Stimulated activated effector memory CD8-positive, alpha-beta T cell treated with anti-CD3 and anti-CD28 coated beads, Interleukin-12 subunit alpha, Interleukin-12 subunit beta, amount 100 ng/mL, for 72 hours (primary cell): ENCODE results near the gene TEX19.
"Not testable (repeated sequence)": the region's sequence is repeated elsewhere in the genome, so short reads cannot be mapped to it uniquely, and the experiment has no call there.

Experiments
- ATAC-seq: fragments of 150-1000 bp; cut with Tn5 transposase; 2 replicates; pipeline ENCODE4 v1.10.0; 2021
- DNase-seq, 2 donors: peaks; one replicate each; pipeline ENCODE4 v3.0.0; 2021 to 2022; ENCODE audit warnings: low spot score in 2 of 2
- H3K27ac Mint-ChIP-seq: one replicate; pipeline ENCODE4 v1.8.0; 2022; ENCODE audit warnings: mild to moderate bottlenecking, mixed read lengths
- H3K36me3 Mint-ChIP-seq: one replicate; pipeline ENCODE4 v1.8.0; 2022; ENCODE audit warnings: mild to moderate bottlenecking, mixed read lengths
- H3K4me1 Mint-ChIP-seq: one replicate; pipeline ENCODE4 v1.8.0; 2022; ENCODE audit warnings: mixed read lengths
- H3K4me3 Mint-ChIP-seq: one replicate; pipeline ENCODE4 v1.8.0; 2022; ENCODE audit warnings: mild to moderate bottlenecking, mixed read lengths
- H3K9me3 Mint-ChIP-seq: one replicate; pipeline ENCODE4 v1.8.0; 2022; ENCODE audit warnings: mixed read lengths

TEX19 gene

DNA sequence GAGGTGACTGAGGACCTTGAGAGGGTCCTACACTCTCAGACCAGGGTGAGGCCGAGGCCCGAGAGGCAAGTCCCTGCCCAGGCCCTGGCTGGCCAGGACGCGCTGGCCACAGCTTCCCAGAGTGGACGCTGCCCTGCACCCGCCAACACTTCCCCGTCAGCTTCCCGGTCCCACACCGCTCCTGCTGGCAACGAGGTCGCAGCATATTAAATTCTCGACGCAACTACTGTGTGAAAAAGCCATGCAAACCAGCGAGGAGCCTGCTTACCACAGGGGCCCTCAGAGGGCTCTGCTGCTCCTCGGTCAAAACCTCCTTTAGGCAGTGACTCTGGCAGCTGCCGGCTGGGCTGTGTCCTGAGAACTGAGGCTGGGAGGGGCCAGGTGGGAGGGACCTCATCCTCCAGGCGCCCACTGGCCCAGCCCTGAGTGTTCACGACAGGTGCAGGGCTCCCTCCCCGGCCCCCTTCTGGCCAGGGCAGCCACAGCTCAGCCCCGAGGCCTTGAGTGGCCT, 2.1 kb upstream of the TEX19 start:
- ATAC-seq (no peak), DNase-seq (no peak)
- H3K4me1 Mint-ChIP-seq = peaks cover 14% of the 10 kb centered on the region
- H3K9me3 Mint-ChIP-seq = no peaks in the 10 kb centered on the region
- H3K4me3 Mint-ChIP-seq = no peak overlapping the region
- no peak overlapping the region for H3K27ac Mint-ChIP-seq
- peaks cover 5% of the 10 kb centered on the region for H3K36me3 Mint-ChIP-seq

DNA sequence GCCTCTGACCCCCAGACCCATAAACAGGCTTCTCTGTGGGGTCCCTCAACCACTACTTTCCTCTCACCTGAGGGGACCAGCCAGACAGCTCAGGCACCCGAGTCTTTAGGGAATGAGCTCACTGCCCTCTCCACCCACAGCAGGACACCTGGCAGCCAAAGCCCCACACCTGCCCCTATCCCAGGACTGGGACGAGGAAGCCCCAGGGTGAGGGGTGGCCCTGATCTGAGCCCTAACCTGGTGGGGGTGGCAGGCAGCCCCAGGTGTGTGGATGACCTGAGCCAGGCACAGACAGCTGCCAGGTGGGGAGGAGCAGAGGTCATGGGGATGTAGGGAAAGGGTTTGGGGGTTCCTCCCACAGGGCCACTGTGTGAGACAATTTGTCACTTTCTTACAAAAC, 1.7 kb upstream of the TEX19 start:
- no peaks in the 10 kb centered on the region for H3K9me3 Mint-ChIP-seq
- no peak overlapping the region for H3K27ac Mint-ChIP-seq
- H3K4me1 Mint-ChIP-seq = peaks cover 9% of the 10 kb centered on the region
- H3K4me3 Mint-ChIP-seq = no peak overlapping the region
- H3K36me3 Mint-ChIP-seq = peaks cover 6% of the 10 kb centered on the region
- no peak for DNase-seq
- ATAC-seq = no peak

DNA sequence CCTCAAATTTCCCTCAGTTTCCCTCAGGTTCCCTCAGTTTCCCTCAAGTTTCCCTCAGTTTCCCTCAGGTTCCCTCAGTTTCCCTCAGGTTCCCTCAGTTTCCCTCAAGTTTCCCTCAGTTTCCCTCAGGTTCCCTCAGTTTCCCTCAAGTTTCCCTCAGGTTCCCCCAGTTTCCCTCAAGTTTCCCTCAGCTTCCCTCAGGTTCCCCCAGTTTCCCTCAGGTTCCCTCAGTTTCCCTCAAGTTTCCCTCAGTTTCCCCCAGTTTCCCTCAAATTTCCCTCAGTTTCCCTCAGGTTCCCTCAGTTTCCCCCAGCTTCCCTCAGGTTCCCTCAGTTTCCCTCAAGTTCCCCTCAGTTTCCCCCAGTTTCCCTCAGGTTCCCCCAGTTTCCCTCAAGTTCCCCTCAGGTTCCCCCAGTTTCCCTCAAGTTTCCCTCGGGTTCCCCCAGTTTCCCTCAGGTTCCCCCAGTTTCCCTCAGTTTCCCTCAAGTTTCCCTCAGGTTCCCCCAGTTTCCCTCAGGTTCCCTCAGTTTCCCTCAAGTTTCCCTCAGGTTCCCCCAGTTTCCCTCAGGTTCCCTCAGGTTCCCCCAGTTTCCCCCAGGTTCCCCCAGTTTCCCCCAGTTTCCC, 516 bp downstream of the TEX19 start:
- H3K9me3 Mint-ChIP-seq, ATAC-seq, H3K4me1 Mint-ChIP-seq, H3K4me3 Mint-ChIP-seq, H3K27ac Mint-ChIP-seq, H3K36me3 Mint-ChIP-seq, DNase-seq: not testable (repeated sequence)

DNA sequence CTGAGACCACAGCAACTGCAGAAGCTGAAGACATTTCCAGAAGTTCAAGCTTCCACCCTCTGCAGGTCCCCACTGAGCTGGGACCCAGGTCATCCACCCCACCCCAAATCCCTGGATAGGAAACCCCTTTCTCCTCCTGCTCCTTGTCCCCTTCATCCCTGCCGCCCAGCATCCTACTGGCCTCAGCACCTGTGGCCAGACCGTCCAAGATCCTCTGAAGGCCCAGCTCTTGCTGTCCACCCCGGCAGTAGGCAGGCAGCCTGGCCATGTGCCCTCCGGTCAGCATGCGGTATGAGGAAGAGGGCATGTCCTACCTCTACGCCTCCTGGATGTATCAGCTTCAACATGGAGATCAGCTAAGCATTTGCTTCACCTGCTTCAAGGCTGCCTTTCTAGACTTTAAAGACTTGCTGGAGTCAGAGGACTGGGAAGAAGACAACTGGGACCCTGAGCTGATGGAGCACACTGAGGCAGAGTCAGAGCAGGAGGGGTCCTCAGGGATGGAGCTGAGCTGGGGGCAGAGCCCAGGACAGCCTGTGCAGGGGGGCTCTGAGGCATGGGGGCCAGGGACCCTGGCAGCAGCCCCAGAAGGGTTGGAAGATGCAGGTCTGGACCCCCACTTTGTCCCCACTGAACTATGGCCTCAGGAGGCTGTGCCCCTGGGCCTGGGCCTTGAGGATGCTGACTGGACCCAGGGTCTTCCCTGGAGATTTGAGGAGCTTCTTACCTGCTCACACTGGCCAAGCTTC, 3.0 kb downstream of the TEX19 start:
- Mint-ChIP-seq H3K27ac (peak overlapping the region; percentile 76), H3K4me1 (peaks cover 9% of the 10 kb centered on the region), H3K9me3 (no peaks in the 10 kb centered on the region), H3K36me3 (peaks cover 6% of the 10 kb centered on the region), H3K4me3 (no peak overlapping the region)
- DNase-seq (no peak), ATAC-seq (peak; percentile 31)

DNA sequence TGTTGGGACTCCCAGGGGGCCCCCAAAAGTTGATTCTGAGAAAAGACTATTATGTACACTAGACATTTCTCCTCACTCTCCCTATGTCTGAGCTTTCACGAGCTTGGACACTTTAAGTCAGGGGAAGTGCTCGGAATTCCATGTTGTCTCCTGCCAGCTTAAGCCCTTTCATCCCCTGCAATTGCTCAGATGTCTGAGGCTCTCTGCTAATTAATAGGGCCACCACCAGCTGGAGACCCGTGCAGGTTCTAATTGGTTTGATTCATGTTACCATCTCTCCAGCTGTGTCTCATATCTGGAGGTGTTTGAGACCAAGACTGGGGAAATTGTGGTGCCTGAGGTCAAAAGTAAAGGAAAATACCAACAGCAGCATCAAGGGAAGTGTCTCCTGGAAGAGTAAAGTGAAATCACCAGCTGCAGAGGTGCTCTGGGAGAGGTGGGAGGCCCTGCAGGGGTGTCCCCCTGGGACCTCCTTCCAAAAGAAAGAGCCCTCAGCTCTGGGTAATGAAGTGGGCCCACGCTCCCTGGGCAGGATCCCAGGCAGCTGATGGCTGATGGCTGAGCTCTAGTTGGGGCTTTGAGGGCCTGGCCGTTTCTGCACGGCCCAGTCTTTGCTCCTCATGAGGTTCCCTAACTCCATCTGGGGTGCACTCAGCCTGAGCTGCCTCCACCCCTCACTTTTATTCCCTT, 6.7 kb downstream of the TEX19 start:
- H3K36me3 Mint-ChIP-seq = peaks cover 6% of the 10 kb centered on the region
- H3K9me3 Mint-ChIP-seq = no peaks in the 10 kb centered on the region
- peaks cover 4% of the 10 kb centered on the region for H3K4me1 Mint-ChIP-seq
- no peak overlapping the region for H3K4me3 Mint-ChIP-seq
- ATAC-seq = no peak
- no peak for DNase-seq
- H3K27ac Mint-ChIP-seq = no peak overlapping the region

DNA sequence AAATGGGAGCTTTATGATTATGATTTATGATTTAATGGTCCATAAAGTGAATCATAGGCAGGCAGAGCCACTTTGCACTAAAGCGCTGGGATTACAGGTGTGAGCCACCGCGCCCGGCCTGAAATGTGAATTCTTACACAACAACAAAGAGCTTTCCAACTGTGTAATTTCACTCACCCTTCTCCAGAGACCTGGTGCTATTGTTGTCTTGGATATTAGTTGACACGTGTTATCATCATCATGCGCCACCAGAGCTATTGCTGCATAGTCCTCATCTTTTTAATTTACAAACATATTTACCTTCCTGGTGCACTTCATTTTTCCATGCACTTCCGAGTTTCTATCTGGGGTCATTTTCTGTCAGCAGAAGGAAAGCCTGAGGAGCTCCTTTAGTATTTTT, 7.7 kb downstream of the TEX19 start:
- ATAC-seq = no peak
- no peak for DNase-seq
- Mint-ChIP-seq H3K9me3 (no peaks in the 10 kb centered on the region), H3K27ac (no peak overlapping the region), H3K36me3 (peaks cover 3% of the 10 kb centered on the region), H3K4me3 (no peak overlapping the region), H3K4me1 (peaks cover 9% of the 10 kb centered on the region)

DNA sequence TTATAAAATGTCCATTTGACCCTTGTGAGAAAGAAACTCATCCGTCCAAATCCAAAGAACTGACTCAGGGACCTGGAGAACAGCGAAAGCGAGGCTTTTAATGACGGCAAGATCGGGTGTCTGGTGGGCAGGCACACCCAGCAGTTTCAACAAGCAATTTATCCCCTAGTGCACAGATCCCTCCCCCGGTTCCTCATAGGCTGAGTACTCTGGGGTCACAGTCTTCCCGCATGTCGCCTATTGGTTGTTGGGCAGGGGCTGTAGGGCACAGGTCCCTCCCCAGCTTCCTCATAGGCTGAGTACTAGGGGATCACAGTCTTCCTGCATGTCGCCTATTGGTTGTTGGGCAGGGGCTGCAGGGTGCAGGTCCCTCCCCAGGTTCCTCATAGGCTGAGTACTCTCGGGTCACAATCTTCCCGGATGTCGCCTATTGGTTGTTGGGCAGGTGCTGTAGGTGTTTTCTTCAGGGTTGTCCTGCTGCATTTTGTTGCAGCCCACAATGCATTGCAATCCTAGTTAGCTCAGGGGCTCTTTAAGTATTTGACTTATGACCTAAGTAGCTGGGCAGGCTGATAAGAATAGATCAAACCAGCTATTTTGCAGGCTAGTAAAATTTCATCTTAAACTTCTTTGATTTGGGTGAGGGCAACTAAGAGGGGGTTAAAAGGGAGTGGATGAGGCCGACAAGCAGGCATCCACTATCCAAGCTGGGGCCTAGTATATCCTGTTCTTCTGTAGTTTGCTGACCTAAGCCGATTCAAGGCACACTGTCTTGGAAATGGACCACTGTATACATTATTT, 8.9 kb downstream of the TEX19 start:
- Mint-ChIP-seq H3K9me3 (no peaks in the 10 kb centered on the region), H3K4me3 (no peak overlapping the region), H3K36me3 (no peaks in the 10 kb centered on the region), H3K27ac (no peak overlapping the region), H3K4me1 (peaks cover 14% of the 10 kb centered on the region)
- DNase-seq (no peak), ATAC-seq (peak; percentile 45)

DNA sequence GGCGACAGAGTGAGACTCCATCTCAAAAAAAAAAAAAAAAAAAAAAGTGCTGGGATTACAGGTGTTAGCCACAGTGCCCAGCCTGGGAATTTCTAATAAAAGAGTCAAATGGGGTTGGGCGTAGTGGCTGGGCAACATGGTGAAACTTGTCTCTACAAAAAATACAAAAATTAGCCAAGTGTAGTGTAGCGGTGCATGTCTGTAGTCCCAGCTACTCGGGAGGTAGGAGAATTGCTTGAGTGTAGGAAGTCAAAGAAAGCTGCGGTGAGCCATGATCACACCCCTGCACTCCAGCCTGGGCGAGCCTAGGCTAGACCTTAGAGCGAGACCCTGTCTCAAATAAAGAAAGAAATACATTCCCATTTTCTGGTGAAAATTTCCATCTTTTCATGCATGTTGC, 10.2 kb downstream of the TEX19 start:
- DNase-seq (no peak), ATAC-seq (no peak)
- peaks cover 17% of the 10 kb centered on the region for H3K4me1 Mint-ChIP-seq
- H3K27ac Mint-ChIP-seq = no peak overlapping the region
- no peaks in the 10 kb centered on the region for H3K9me3 Mint-ChIP-seq
- H3K36me3 Mint-ChIP-seq = no peaks in the 10 kb centered on the region
- H3K4me3 Mint-ChIP-seq = no peak overlapping the region

DNA sequence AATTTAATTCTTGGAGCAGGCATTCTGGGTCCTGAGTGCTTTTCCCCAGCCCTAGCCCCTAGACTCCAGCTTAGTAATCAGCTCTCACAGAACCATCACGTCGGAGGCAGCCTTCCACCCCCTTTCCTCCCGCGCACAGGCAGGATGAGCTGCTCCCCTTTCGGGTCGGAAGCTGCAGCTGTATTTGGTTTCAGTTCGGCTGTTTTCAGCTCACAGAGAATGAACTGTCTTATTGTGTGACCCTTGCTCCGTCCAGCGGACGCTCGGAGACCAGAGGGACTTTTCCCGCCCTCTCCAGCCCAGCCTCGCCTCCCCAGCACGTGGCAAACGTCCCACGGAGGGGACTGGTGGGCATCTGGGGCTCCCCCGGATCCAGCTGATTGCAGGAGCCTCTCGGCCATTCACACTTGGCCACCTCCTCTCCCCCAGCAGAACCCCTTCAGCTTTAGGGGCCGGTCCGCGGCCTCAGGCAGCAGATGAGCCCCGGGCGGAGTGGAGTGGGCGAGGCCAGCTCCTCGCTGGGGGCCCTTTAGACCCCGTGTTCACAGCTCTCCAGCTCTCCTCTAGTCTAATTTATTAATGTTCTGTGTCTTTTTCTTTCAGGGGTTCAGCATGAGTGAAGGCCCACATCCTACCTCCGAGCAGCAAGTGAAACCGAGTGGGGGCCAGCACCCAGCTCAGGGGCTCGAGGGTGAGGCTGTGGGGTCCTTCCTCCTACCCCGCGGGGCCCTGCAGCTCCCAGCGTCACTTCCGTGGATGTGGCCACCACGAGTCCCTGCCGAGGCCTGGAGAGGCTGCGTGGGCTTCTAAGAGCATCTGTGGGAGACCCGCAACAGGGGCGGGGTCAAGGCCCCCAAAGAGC, 11.7 kb downstream of the TEX19 start:
- Mint-ChIP-seq H3K27ac (no peak overlapping the region), H3K9me3 (no peaks in the 10 kb centered on the region), H3K4me1 (peaks cover 17% of the 10 kb centered on the region), H3K36me3 (no peaks in the 10 kb centered on the region), H3K4me3 (peak overlapping the region; percentile 68)
- DNase-seq (no peak), ATAC-seq (peak; percentile 39)

DNA sequence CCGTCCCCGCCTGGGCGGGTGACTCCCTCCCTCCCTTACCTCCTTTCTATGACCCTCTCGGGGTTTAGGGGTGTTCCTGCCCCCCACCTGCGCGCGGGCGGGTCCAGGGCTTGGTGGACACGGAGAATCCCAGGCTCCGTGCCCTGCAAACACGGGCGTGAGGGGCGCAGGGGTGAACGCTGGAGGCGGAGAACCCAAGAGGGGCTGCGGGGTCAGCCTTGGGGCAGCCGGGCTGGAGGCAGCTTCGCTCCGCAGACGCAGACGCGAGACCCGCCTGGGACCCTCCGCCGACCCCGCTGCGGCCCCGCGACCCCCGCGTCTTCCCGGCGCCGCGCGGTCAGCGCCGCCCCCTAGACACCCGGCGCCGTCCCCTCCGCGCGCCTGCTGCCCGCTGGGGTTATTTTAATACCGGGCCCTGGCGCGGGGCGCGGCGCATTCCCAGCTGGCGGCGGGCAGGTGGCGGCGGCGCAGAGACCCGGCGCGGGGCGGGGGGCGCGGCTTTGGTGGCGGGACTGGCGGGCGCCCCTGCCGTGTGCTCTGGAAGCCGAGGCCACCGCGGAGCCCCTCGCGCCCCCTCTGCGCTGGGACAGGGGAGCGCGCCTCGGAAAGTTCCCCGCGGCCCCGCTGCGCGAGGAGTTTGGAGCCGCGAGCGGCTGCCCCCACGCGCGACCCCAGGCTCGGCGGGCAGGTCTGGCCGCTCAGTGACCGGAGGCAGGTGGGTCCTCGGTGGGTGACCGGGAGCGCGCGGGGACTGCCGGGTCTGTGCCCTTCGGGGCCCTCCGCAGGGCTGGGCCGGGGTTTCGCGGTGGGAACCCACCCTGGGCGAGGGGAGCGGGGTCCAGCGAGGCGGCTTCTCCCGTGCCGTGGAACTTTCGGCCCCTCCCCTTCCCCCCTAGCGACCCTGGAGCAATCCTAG, 12.5 kb downstream of the TEX19 start, which contains the start of gene UTS2R:
Gene UTS2R, plus strand, starts transcription at position 433 of the 916 bp plus-strand sequence. CDS start 2,560 bp downstream, outside the sequence.
- H3K4me1 Mint-ChIP-seq = peaks cover 17% of the 10 kb centered on the region
- peak within 1 kb of the TSS; percentile 68 for H3K4me3 Mint-ChIP-seq
- H3K9me3 Mint-ChIP-seq = no peaks in the 10 kb centered on the region
- H3K27ac Mint-ChIP-seq = no peak within 1 kb of the TSS
- no peaks in the 10 kb centered on the region for H3K36me3 Mint-ChIP-seq
- DNase-seq (no peak), ATAC-seq (no peak)

DNA sequence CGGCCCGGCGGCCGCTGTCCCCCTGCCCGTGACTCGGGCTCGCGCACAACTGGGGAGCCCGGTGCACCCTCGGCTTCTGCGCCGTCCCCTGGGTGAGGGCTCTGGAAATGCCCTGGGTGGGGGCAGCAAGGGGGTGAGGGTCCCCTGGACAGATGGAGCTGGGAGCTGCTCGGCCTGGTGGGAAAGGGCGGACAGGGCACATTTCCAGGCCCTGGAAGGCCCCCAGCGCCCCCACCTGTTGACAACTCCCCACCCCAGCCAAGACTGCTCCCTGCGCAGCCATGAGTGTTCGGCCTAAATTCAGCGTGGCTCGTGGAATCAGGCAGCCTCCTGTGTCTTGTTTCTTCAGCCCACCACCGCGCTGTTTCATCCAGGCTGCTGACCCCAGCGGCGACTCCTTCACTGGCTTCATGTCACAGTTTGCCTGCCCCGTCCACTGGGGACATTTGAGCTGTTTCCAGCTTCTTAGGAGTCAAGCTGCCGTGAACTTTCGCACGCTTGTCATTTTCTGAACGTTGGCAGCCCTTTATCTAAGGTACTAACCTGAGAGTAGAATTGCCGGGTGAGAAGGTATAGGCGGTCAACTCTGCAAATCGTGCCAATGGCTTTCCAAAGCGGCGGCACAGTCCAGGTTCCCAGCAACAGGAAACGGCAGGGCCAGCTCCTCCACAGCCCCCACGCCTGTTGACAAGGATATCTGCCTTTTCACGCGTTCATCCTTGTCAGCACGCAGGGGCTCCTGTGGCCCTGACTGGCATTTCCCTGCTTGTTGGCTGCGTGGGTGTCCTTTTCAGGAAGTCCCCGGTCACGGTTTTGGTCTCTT, 13.4 kb downstream of the TEX19 start:
- Mint-ChIP-seq H3K4me3 (peak overlapping the region; percentile 27), H3K4me1 (peaks cover 17% of the 10 kb centered on the region), H3K9me3 (no peaks in the 10 kb centered on the region), H3K36me3 (no peaks in the 10 kb centered on the region), H3K27ac (no peak overlapping the region)
- DNase-seq (no peak), ATAC-seq (no peak)

DNA sequence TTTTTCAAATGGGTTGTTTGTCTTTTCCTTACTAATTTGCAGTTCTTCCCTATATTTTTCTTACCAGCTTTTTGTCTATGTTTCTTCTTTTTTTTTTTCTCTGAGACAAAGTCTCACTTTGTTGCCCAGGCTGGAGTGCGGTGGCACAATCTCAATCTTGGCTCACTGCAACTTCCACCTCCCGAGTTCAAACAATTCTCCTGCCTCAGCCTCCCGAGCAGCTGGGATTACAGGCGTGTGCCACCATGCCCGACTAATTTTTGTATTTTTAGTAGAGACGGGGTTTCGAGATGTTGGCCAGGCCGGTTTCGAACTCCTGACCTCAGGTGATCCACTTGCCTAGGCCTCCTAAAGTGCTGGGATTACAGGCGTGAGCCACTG, 14.0 kb downstream of the TEX19 start:
- not testable (repeated sequence) for DNase-seq, H3K27ac Mint-ChIP-seq, H3K9me3 Mint-ChIP-seq, ATAC-seq, H3K36me3 Mint-ChIP-seq
- Mint-ChIP-seq H3K4me3 (peak overlapping the region; percentile 27), H3K4me1 (peaks cover 17% of the 10 kb centered on the region)
